ENCODE results near the gene ZDHHC18.

GRCh38 chr1:26832249-26832960, 5.9 kb downstream of the ZDHHC18 start:
- TF ChIP-seq, protein P1, sequence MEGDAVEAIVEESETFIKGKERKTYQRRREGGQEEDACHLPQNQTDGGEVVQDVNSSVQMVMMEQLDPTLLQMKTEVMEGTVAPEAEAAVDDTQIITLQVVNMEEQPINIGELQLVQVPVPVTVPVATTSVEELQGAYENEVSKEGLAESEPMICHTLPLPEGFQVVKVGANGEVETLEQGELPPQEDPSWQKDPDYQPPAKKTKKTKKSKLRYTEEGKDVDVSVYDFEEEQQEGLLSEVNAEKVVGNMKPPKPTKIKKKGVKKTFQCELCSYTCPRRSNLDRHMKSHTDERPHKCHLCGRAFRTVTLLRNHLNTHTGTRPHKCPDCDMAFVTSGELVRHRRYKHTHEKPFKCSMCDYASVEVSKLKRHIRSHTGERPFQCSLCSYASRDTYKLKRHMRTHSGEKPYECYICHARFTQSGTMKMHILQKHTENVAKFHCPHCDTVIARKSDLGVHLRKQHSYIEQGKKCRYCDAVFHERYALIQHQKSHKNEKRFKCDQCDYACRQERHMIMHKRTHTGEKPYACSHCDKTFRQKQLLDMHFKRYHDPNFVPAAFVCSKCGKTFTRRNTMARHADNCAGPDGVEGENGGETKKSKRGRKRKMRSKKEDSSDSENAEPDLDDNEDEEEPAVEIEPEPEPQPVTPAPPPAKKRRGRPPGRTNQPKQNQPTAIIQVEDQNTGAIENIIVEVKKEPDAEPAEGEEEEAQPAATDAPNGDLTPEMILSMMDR (IDR thresholded peaks at IDR 0.05) = no peak
- TF ChIP-seq POLR2A (IDR thresholded peaks at IDR 0.05) (no peak), EP300 (IDR thresholded peaks at IDR 0.05) (no peak)
